ENCODE results near the gene TTC7B.

The TTC7B gene

GRCh38 chr14:90699016-90699415, 117.2 kb downstream of the TTC7B start:
- Histone ChIP-seq H3K27ac (ENCODE audit: low read depth, low read length) (no peak overlapping the region), H3K9ac (ENCODE audit: low read depth, low read length) (no peak overlapping the region), H3K36me3 (ENCODE audit: control insufficient read depth, insufficient read depth, low read length) (no peaks in the 10 kb centered on the region), H3K9me3 (ENCODE audit: control insufficient read depth, insufficient read depth, low read length) (no peaks in the 10 kb centered on the region), H3K4me1 (ENCODE audit: control insufficient read depth, insufficient read depth, low read length) (peaks cover 17% of the 10 kb centered on the region; the same call in 1 of the 2 replicates), H3K27me3 (ENCODE audit: control insufficient read depth, insufficient read depth, low read length) (no peaks in the 10 kb centered on the region), H3K4me3 (ENCODE audit: low read depth, low read length) (no peak overlapping the region)

- Histone ChIP-seq H3K27me3 (ENCODE audit: control insufficient read depth, insufficient read depth, low read length) (no peaks in the 10 kb centered on the region), H3K9ac (ENCODE audit: low read depth, low read length) (no peak overlapping the region), H3K27ac (ENCODE audit: low read depth, low read length) (peak overlapping the region; percentile 32), H3K4me1 (ENCODE audit: control insufficient read depth, insufficient read depth, low read length) (peaks cover 17% of the 10 kb centered on the region; the same call in 1 of the 2 replicates), H3K36me3 (ENCODE audit: control insufficient read depth, insufficient read depth, low read length) (no peaks in the 10 kb centered on the region), H3K9me3 (ENCODE audit: control insufficient read depth, insufficient read depth, low read length) (no peaks in the 10 kb centered on the region), H3K4me3 (ENCODE audit: low read depth, low read length) (no peak overlapping the region)
These were observed 117.8 kb downstream of the TTC7B start for GRCh38 chr14:90698379-90698869.

DNA sequence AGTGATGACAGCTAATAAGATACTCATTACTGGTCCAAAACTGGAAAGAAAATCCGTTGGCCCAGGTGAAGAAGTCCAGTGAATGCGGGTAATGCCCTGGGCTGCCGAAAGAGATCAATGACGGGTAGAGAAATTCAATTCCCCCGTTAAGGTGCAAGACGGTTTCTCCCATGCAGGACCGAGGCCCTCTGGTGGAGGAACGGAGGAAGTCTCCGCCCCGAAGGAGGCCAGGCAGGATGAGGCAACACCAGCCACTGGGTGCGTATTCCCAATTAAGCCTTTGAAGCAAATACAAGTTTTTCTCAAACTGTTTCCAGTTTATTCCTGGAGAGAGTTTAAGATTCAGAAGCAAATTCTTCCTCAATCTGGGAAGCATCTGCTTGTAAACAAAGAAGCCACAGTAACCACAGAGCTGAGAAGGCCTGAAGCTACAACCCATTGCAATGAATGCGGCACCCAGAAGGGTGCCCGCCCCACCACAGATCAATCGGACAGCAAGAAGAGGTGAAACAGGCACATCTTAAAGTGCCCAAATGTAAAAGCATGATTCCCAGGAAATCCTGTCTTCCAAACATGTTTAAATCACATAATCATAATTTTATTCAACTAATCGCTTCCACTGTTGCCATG, 118.5 kb downstream of the TTC7B start:
- Histone ChIP-seq H3K9me3 (ENCODE audit: control insufficient read depth, insufficient read depth, low read length) (no peaks in the 10 kb centered on the region), H3K36me3 (ENCODE audit: control insufficient read depth, insufficient read depth, low read length) (no peaks in the 10 kb centered on the region), H3K4me1 (ENCODE audit: control insufficient read depth, insufficient read depth, low read length) (peaks cover 17% of the 10 kb centered on the region; the same call in 1 of the 2 replicates), H3K9ac (ENCODE audit: low read depth, low read length) (no peak overlapping the region), H3K4me3 (ENCODE audit: low read depth, low read length) (no peak overlapping the region), H3K27ac (ENCODE audit: low read depth, low read length) (no peak overlapping the region), H3K27me3 (ENCODE audit: control insufficient read depth, insufficient read depth, low read length) (no peaks in the 10 kb centered on the region)

DNA sequence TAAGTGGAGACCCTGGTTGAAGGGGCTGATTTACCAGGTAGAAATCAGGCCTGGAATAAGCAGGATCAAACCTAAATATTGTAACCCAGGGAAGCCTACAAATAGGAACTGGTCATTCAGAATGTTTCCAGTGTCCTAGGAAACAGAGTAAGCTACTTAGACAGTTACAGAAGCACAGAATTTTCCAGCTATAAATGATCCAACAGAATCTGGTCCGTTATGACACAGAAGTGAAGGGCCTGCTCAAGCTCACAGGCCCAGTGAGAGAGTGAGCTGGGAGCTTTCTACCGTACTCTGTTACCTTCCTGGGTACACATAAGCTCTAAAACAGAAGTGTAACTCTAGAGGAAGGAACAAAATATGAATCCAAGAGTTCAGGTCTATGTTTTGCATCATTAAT, 119.1 kb downstream of the TTC7B start:
- no peak overlapping the region for H3K4me3 ChIP-seq (ENCODE audit: low read depth, low read length)
- no peaks in the 10 kb centered on the region for H3K9me3 ChIP-seq (ENCODE audit: control insufficient read depth, insufficient read depth, low read length)
- no peaks in the 10 kb centered on the region for H3K27me3 ChIP-seq (ENCODE audit: control insufficient read depth, insufficient read depth, low read length)
- H3K27ac ChIP-seq (ENCODE audit: low read depth, low read length) = no peak overlapping the region
- H3K4me1 ChIP-seq (ENCODE audit: control insufficient read depth, insufficient read depth, low read length) = peaks cover 17% of the 10 kb centered on the region; the same call in 1 of the 2 replicates
- no peak overlapping the region for H3K9ac ChIP-seq (ENCODE audit: low read depth, low read length)
- no peaks in the 10 kb centered on the region for H3K36me3 ChIP-seq (ENCODE audit: control insufficient read depth, insufficient read depth, low read length)

DNA sequence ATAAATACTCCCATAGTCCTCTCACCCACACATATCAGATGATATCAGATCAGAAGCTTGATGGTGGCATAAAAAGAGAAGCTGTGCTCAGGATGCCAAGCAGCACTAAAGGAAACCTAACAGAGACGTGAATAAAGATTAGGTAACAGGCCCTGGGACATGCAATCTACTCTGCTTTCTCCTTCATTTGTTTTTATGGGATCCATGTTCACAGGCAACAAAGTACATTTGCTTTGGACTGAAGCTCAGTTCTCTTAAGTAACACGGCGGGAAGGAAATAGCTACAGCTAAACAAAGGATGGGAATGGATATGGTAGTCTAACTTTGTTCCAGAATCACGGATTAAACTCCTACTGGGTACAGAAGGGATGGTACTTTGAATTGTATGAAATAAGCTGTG, 119.5 kb downstream of the TTC7B start:
- H3K4me3 ChIP-seq (ENCODE audit: low read depth, low read length) = no peak overlapping the region
- H3K4me1 ChIP-seq (ENCODE audit: control insufficient read depth, insufficient read depth, low read length) = peaks cover 17% of the 10 kb centered on the region; the same call in 1 of the 2 replicates
- H3K27me3 ChIP-seq (ENCODE audit: control insufficient read depth, insufficient read depth, low read length) = no peaks in the 10 kb centered on the region
- no peaks in the 10 kb centered on the region for H3K9me3 ChIP-seq (ENCODE audit: control insufficient read depth, insufficient read depth, low read length)
- no peak overlapping the region for H3K9ac ChIP-seq (ENCODE audit: low read depth, low read length)
- no peak overlapping the region for H3K27ac ChIP-seq (ENCODE audit: low read depth, low read length)
- no peaks in the 10 kb centered on the region for H3K36me3 ChIP-seq (ENCODE audit: control insufficient read depth, insufficient read depth, low read length)

- no peak overlapping the region for H3K27ac ChIP-seq (ENCODE audit: low read depth, low read length)
- H3K9ac ChIP-seq (ENCODE audit: low read depth, low read length) = no peak overlapping the region
- peaks cover 17% of the 10 kb centered on the region; the same call in 1 of the 2 replicates for H3K4me1 ChIP-seq (ENCODE audit: control insufficient read depth, insufficient read depth, low read length)
These were observed 120.1 kb downstream of the TTC7B start for GRCh38 chr14:90695997-90696660.

DNA sequence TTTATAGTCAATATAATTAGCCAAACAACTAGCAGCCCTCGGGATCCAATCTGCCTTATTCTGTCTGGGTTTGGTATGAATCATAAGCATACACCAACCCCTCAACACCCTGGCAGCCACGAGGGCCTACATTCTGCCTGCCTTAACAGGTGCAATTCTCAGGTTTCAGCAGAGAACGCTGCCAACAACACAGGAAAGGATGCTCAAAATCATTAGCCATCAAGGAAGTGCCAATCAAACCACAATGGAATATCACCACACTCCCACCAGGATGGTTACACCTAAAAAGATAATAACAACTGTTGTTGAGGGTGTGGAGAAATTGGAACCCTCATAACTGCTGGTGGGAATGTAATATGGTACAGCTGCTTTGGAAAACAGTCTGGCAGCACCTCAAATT, 122.8 kb downstream of the TTC7B start:
- no peak overlapping the region for H3K27ac ChIP-seq (ENCODE audit: low read depth, low read length)

More at GRCh38 chr14:90695997-90696660, 120.1 kb downstream of the TTC7B start:
- H3K27me3 ChIP-seq (ENCODE audit: control insufficient read depth, insufficient read depth, low read length) = no peaks in the 10 kb centered on the region
- H3K36me3 ChIP-seq (ENCODE audit: control insufficient read depth, insufficient read depth, low read length) = no peaks in the 10 kb centered on the region
- no peaks in the 10 kb centered on the region for H3K9me3 ChIP-seq (ENCODE audit: control insufficient read depth, insufficient read depth, low read length)
- no peak overlapping the region for H3K4me3 ChIP-seq (ENCODE audit: low read depth, low read length)

GRCh38 chr14:90692826-90693225, 123.4 kb downstream of the TTC7B start:
- H3K27ac ChIP-seq (ENCODE audit: low read depth, low read length) = no peak overlapping the region
- H3K9me3 ChIP-seq (ENCODE audit: control insufficient read depth, insufficient read depth, low read length) = no peaks in the 10 kb centered on the region
- H3K4me3 ChIP-seq (ENCODE audit: low read depth, low read length) = no peak overlapping the region
- H3K27me3 ChIP-seq (ENCODE audit: control insufficient read depth, insufficient read depth, low read length) = no peaks in the 10 kb centered on the region
- H3K36me3 ChIP-seq (ENCODE audit: control insufficient read depth, insufficient read depth, low read length) = no peaks in the 10 kb centered on the region
- no peak overlapping the region for H3K9ac ChIP-seq (ENCODE audit: low read depth, low read length)
- H3K4me1 ChIP-seq (ENCODE audit: control insufficient read depth, insufficient read depth, low read length) = peaks cover 8% of the 10 kb centered on the region; the same call in 1 of the 2 replicates

More for the DNA sequence above, 122.8 kb downstream of the TTC7B start:
- Histone ChIP-seq H3K4me1 (ENCODE audit: control insufficient read depth, insufficient read depth, low read length) (peaks cover 13% of the 10 kb centered on the region; the same call in 1 of the 2 replicates), H3K9me3 (ENCODE audit: control insufficient read depth, insufficient read depth, low read length) (no peaks in the 10 kb centered on the region), H3K9ac (ENCODE audit: low read depth, low read length) (no peak overlapping the region), H3K36me3 (ENCODE audit: control insufficient read depth, insufficient read depth, low read length) (no peaks in the 10 kb centered on the region), H3K4me3 (ENCODE audit: low read depth, low read length) (no peak overlapping the region), H3K27me3 (ENCODE audit: control insufficient read depth, insufficient read depth, low read length) (no peaks in the 10 kb centered on the region)

GRCh38 chr14:90692061-90692460, 124.2 kb downstream of the TTC7B start:
- H3K9me3 ChIP-seq (ENCODE audit: control insufficient read depth, insufficient read depth, low read length) = no peaks in the 10 kb centered on the region
- H3K27ac ChIP-seq (ENCODE audit: low read depth, low read length) = no peak overlapping the region

DNA sequence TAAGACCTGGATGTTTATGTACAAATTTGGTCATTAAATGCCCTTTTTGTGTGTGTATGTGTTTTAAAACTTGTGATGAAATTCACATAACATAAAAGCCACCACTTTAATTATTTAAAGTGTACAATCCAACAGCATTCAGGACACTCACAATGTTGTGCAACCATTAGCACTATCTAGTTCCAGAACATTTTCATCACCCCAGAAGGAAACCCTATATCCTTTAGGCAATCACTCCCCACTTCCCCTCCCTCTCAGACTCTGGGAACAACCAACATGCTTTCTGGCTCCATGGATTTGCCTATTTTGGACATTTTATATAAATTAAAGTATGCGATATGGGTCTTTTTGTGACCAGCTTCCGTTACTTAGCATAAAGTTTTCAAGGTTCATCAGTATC, 124.6 kb downstream of the TTC7B start:
- Histone ChIP-seq H3K9ac (ENCODE audit: low read depth, low read length) (no peak overlapping the region), H3K27me3 (ENCODE audit: control insufficient read depth, insufficient read depth, low read length) (no peaks in the 10 kb centered on the region), H3K4me1 (ENCODE audit: control insufficient read depth, insufficient read depth, low read length) (no peaks in the 10 kb centered on the region), H3K4me3 (ENCODE audit: low read depth, low read length) (no peak overlapping the region), H3K9me3 (ENCODE audit: control insufficient read depth, insufficient read depth, low read length) (no peaks in the 10 kb centered on the region), H3K27ac (ENCODE audit: low read depth, low read length) (no peak overlapping the region), H3K36me3 (ENCODE audit: control insufficient read depth, insufficient read depth, low read length) (no peaks in the 10 kb centered on the region)

More at GRCh38 chr14:90692061-90692460, 124.2 kb downstream of the TTC7B start:
- no peak overlapping the region for H3K9ac ChIP-seq (ENCODE audit: low read depth, low read length)
- 0 out of 2 replicates have a peak, but pooled peaks cover 1% of the 10 kb centered on the region for H3K4me1 ChIP-seq (ENCODE audit: control insufficient read depth, insufficient read depth, low read length)
- no peaks in the 10 kb centered on the region for H3K36me3 ChIP-seq (ENCODE audit: control insufficient read depth, insufficient read depth, low read length)
- no peaks in the 10 kb centered on the region for H3K27me3 ChIP-seq (ENCODE audit: control insufficient read depth, insufficient read depth, low read length)
- H3K4me3 ChIP-seq (ENCODE audit: low read depth, low read length) = no peak overlapping the region

DNA sequence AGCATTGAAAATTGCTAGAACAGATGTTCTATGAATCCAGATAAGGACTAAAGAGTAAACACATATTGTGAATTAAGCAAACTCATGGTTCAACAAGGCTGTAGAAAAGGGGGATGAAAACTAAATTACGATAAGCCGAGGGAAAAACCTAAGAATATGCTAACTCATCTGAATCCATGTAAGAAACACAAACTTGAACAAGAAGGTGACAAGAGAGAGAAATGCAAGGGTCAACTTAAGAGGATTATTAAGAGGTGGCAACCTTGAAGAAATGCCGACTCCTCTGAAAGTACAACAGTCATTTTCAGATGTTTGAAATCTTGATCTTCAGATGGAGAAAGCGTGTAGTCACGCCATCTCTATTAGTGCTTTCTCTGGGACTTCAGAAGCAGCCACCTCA, 128.6 kb downstream of the TTC7B start:
- H3K4me1 ChIP-seq (ENCODE audit: control insufficient read depth, insufficient read depth, low read length) = peaks cover 6% of the 10 kb centered on the region

More for the DNA sequence above, 128.6 kb downstream of the TTC7B start:
- H3K9me3 ChIP-seq (ENCODE audit: control insufficient read depth, insufficient read depth, low read length) = no peaks in the 10 kb centered on the region
- H3K27me3 ChIP-seq (ENCODE audit: control insufficient read depth, insufficient read depth, low read length) = no peaks in the 10 kb centered on the region
- H3K27ac ChIP-seq (ENCODE audit: low read depth, low read length) = no peak overlapping the region
- no peak overlapping the region for H3K4me3 ChIP-seq (ENCODE audit: low read depth, low read length)
- H3K9ac ChIP-seq (ENCODE audit: low read depth, low read length) = no peak overlapping the region
- H3K36me3 ChIP-seq (ENCODE audit: control insufficient read depth, insufficient read depth, low read length) = no peaks in the 10 kb centered on the region

Measured in HUES48 (cell line).